GM12878 (cell line): ENCODE measurements around the gene DYNC1I1. TPM values are rescaled to one million over a fixed set of nuclear protein-coding genes. Genes with fewer than 3 reads are reported as not detected.

ENCODE experiments used
- ATAC-seq: fragments of 200-7000 bp; cut with Tn5 transposase; 3 replicates; pipeline ENCODE4 v1.9.1; 2020; ENCODE audit warnings: mild to moderate bottlenecking, moderate library complexity
- BruUV-seq: library from RNA; stranded (reverse); fragments of 400-500 nt; replicated peaks from 2 replicates; lab custom pipeline; 2021; lab: Mats Ljungman, UMichigan
- CTCF ChIA-PET: fragments of 300-600 bp; sonication (Branson Sonifier 250); formaldehyde crosslinking; extraction: SDS; loops from one replicate; lab custom pipeline; 2021; ENCODE audit warnings: inconsistent platforms; lab: Yijun Ruan, JAX
- POLR2A ChIA-PET: fragments of 350-600 bp; formaldehyde crosslinking; extraction: SDS; loops from one replicate; lab custom pipeline; 2021; ENCODE audit warnings: inconsistent platforms; lab: Charles Lee
- RAD21 ChIA-PET: fragments of 300-600 bp; sonication (Branson Sonifier 250); formaldehyde crosslinking; loops from one replicate; lab custom pipeline; 2023; ENCODE audit warnings: antibody characterized with exemption; ENCODE audit not compliant: unreplicated experiment; lab: Charles Lee
- SMC1A ChIA-PET: fragments of 300-600 bp; sonication (Branson Sonifier 250); formaldehyde crosslinking; loops from one replicate; lab custom pipeline; 2023; ENCODE audit not compliant: unreplicated experiment, uncharacterized antibody; lab: Charles Lee
- DNase-seq: peaks from one replicate; pipeline ENCODE4 v3.0.0-alpha.2; 2011; ENCODE audit warnings: low read depth, low spot score
- FAIRE-seq: peaks from 3 replicates; lab custom pipeline; 2011; peaks lifted over from hg19 to GRCh38; lab: Jason Lieb, UNC
- H2AFZ ChIP-seq: 2 replicates; pipeline ENCODE4 v1.6.0; 2011; ENCODE audit warnings: low read depth, low read length, control low read depth; ENCODE audit not compliant: control insufficient read depth
- H3K27ac ChIP-seq: 2 replicates; pipeline ENCODE4 v1.5.1; 2011; ENCODE audit warnings: control low read depth; ENCODE audit not compliant: control insufficient read depth, insufficient read depth
- H3K27me3 ChIP-seq, 2 experiments: replicated peaks in 1 of 2; 2 replicates each; pipeline versions ENCODE4 v1.6.0 to v1.6.1; 2011; ENCODE audit warnings: low read length in 1 of 2; ENCODE audit not compliant: control insufficient read depth in 2 of 2, insufficient read depth in 2 of 2
- H3K36me3 ChIP-seq, 2 experiments: 2 replicates each; pipeline ENCODE4 v1.5.1; 2011; ENCODE audit warnings: low read length in 1 of 2; ENCODE audit not compliant: control insufficient read depth in 2 of 2, insufficient read depth in 2 of 2
- H3K4me1 ChIP-seq: 2 replicates; pipeline ENCODE4 v1.6.1; 2011; ENCODE audit warnings: mild to moderate bottlenecking, low read length, moderate library complexity, mixed read lengths; ENCODE audit not compliant: control insufficient read depth, insufficient read depth
- H3K4me2 ChIP-seq: 2 replicates; pipeline ENCODE4 v1.6.0; 2011; ENCODE audit warnings: control low read depth; ENCODE audit not compliant: control insufficient read depth, insufficient read depth
- H3K4me3 ChIP-seq: fragments of 200-600 bp; sonication (generic); 2 replicates; pipeline ENCODE4 v1.5.1; 2016
- H3K79me2 ChIP-seq: 2 replicates; pipeline ENCODE4 v1.6.0; 2011; ENCODE audit warnings: low read length; ENCODE audit not compliant: control insufficient read depth, insufficient read depth
- H3K9ac ChIP-seq: 2 replicates; pipeline ENCODE4 v1.8.0; 2011; ENCODE audit warnings: low read length, control low read depth, mixed read lengths; ENCODE audit not compliant: control insufficient read depth, insufficient read depth
- H3K9me3 ChIP-seq: replicated peaks from 3 replicates; pipeline ENCODE4 v1.5.1; 2011; ENCODE audit warnings: mild to moderate bottlenecking, low read length; ENCODE audit not compliant: control insufficient read depth, insufficient read depth
- H4K20me1 ChIP-seq: 2 replicates; pipeline ENCODE4 v1.6.0; 2011; ENCODE audit not compliant: control insufficient read depth, insufficient read depth
- CHD4 ChIP-seq: fragments of 200-600 bp; sonication (generic); IDR thresholded peaks from 2 replicates; pipeline ENCODE4 v1.6.1; 2016; ENCODE audit warnings: mild to moderate bottlenecking
- EGR1 ChIP-seq, 2 experiments: IDR thresholded peaks; 1 replicate in 1 of 2; 2 replicates in 1 of 2; pipeline ENCODE4 v1.6.1; 2011 to 2012; ENCODE audit warnings: low read depth in 2 of 2, low read length in 2 of 2, borderline replicate concordance in 1 of 2, mild to moderate bottlenecking in 1 of 2, moderate library complexity in 1 of 2
- EZH2 ChIP-seq: IDR thresholded peaks from 2 replicates; pipeline ENCODE4 v1.6.1; 2012; ENCODE audit warnings: low read depth, mild to moderate bottlenecking, control low read depth, inconsistent platforms, low read length, borderline replicate concordance; ENCODE audit not compliant: control insufficient read depth
- MEF2B ChIP-seq: fragments of 450-650 bp; IDR thresholded peaks from 2 replicates; pipeline ENCODE4 v1.6.1; 2018; ENCODE audit warnings: mild to moderate bottlenecking, moderate library complexity; ENCODE audit not compliant: partially characterized antibody, poor library complexity, severe bottlenecking
- PAX8 ChIP-seq: fragments of 450-650 bp; IDR thresholded peaks from 2 replicates; pipeline ENCODE4 v1.6.1; 2017; ENCODE audit warnings: mild to moderate bottlenecking, moderate library complexity
- SPI1 ChIP-seq: IDR thresholded peaks from 2 replicates; pipeline ENCODE4 v1.6.1; 2011; ENCODE audit warnings: low read depth, mild to moderate bottlenecking, low read length, moderate library complexity, borderline replicate concordance; ENCODE audit not compliant: insufficient read depth
- SRF ChIP-seq, 2 experiments: IDR thresholded peaks; 2 replicates each; pipeline ENCODE4 v1.6.1; 2011; ENCODE audit warnings: low read depth in 2 of 2, low read length in 2 of 2, mild to moderate bottlenecking in 1 of 2, moderate library complexity in 1 of 2
- WGBS: methylation state at CpG from one replicate; pipeline ENCODE4 v1.1.6; 2016; ENCODE audit warnings: low lambda C conversion rate; ENCODE audit not compliant: insufficient replicate concordance, insufficient coverage; ENCODE audit errors: missing lambda C conversion rate; 5-methylcytosine and 5-hydroxymethylcytosine counted together
- in situ Hi-C: fragments of 300-500 bp; cut with MboI; formaldehyde crosslinking; loops from 9 replicates; pipeline ENCODE4 v1.14.3; 2018; ENCODE audit warnings: mixed read lengths
- intact Hi-C: fragments of 100-400 bp; cut with micrococcal nuclease; formaldehyde crosslinking; loops from one replicate; pipeline ENCODE4 v1.14.2; 2022; ENCODE audit not compliant: unreplicated experiment
- polyA plus RNA-seq, 11 experiments: library from polyadenylated mRNA; depleted of rRNA in 4 of 11; unstranded in 6 of 11; stranded (reverse) in 5 of 11; fragments of >200 nt; fragmentation: Nextera tagmentation in 4 of 11; fragmentation: Illumina TruSeq in 1 of 11; extraction: Ambion mirVana in 4 of 11; extraction: Trizol in 1 of 11; gene quantifications; 1 replicate in 1 of 11; 2 replicates in 10 of 11; pipeline versions ENCODE4 v1.2.1 to v1.2.3, GENCODE V29; 2011 to 2016; ENCODE audit warnings: inconsistent platforms in 2 of 11, missing spikeins in 2 of 11, low read depth in 1 of 11
- total RNA-seq, 4 experiments: library from RNA; depleted of rRNA in 3 of 4; stranded (reverse); fragments of >200 nt in 3 of 4; fragmentation: Illumina TruSeq in 1 of 4; extraction: Trizol in 1 of 4; gene quantifications; 2 replicates each; pipeline versions ENCODE4 v1.2.1 to v1.2.3, GENCODE V29; 2013 to 2021
- TF ChIP-seq, protein P1 (sequence below): IDR thresholded peaks from 2 replicates; pipeline ENCODE4 v1.6.1; 2011; ENCODE audit warnings: borderline replicate concordance, low read depth, mild to moderate bottlenecking, moderate library complexity, mixed read lengths, low read length; ENCODE audit not compliant: insufficient read depth; ENCODE audit errors: extremely low read length

Gene DYNC1I1
- total and polyA plus RNA-seq, 10 of the 15 experiments (the other 5 are each of a cell fraction or from before 2014, with no cell fraction given): 0.05 to 0.91 (median 0.14) TPM; not detected in 3

DNA sequence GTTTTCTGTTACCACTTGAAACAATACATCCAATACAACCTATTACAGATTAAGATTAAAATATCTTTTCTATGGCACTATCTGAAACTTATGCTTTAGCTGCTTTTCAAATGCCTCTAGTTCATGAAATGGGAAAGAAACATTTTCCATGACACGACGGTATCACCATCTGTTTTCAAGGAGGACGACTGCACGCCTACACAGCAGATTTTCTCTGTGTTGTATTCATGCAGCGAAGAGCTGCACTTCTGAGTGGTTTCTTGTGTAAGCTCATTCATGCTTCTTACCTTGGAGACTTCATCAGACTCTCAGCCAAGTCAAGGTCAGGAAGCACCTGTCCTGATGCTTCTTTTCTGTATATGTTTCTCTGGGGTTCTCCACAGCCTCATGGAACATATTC, 179.2 kb downstream of the DYNC1I1 start:
- H3K79me2 ChIP-seq: no peaks in the 10 kb centered on the region
- ATAC-seq (no peak), FAIRE-seq (no peak), DNase-seq (no peak)
- ChIA-PET CTCF (no interaction called here), SMC1A (no interaction called here), RAD21 (no interaction called here), POLR2A (no interaction called here)
- no peak overlapping the region for H3K4me2 ChIP-seq
- H3K4me3 ChIP-seq: no peak overlapping the region
- in situ Hi-C loops: no loop called here
- H3K36me3 ChIP-seq: no peaks in the 10 kb centered on the region
- H3K27ac ChIP-seq: no peak overlapping the region
- no TSS peak for BruUV-seq
- no peaks in the 10 kb centered on the region for H3K9me3 ChIP-seq
- no peaks in the 10 kb centered on the region for H3K4me1 ChIP-seq
- WGBS: 36% methylated on average over 5 of the region's 5 CpGs
- no peak overlapping the region for H3K9ac ChIP-seq
- intact Hi-C loops: no loop called here
- no peaks in the 10 kb centered on the region for H3K27me3 ChIP-seq
- H4K20me1 ChIP-seq: no peaks in the 10 kb centered on the region
- TF ChIP-seq, protein P1, sequence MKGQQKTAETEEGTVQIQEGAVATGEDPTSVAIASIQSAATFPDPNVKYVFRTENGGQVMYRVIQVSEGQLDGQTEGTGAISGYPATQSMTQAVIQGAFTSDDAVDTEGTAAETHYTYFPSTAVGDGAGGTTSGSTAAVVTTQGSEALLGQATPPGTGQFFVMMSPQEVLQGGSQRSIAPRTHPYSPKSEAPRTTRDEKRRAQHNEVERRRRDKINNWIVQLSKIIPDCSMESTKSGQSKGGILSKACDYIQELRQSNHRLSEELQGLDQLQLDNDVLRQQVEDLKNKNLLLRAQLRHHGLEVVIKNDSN: no peak
- TF ChIP-seq PAX8 (no peak), EZH2 (no peak), EGR1 (IDR thresholded peaks at IDR 0.05; ENCODE audit: borderline replicate concordance in 1 of 2, low read depth in 2 of 2, low read length in 2 of 2) (no peak), CHD4 (no peak), SRF (IDR thresholded peaks at IDR 0.05; ENCODE audit: low read depth in 2 of 2, low read length in 2 of 2) (no peak), MEF2B (no peak), SPI1 (no peak)
- H2AFZ ChIP-seq: no peak overlapping the region
